ENCODE data around the gene CDKL4.
"Not testable (repeated sequence)": the region's sequence is repeated elsewhere in the genome, so short reads cannot be mapped to it uniquely, and the experiment has no call there.

Gene CDKL4

DNA sequence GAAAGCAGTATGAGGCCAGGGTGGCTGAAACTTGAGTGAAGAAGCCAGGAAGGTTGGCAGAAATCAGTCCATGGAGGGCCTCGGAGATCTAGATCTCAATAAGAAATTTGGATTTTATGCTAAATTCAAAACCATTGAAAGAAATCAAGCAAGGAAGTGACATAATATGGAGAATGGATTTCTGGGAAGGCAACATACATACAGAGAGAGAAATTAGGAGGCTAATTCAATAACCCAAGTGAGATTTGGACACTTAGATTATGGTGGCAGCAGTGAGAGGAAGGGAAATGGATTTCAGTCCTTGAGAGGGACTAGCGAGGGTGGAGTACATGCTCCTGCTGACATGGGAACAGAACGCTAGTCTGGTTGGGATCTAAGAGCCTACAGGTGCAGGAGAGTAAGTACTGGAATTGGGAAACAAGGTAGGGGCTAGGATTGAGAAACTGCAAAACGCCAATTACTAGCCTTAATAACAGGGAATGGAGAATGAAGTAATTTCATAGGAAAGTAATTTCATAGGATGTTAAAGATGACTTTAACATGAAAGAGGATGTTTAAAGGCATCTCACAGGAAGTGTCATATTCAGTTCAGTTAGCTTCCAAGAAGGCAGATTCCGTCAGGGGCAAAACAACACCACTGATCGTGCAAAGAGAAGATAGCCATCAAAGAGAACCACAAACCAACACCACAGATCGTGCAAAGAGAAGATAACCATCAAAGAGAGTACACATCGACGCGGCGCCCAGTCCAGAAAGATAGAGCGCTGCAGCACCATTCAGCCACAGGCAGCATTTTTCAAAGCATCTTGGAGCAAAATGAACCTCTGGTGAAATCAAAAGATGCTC lies 27.2 kb downstream of the CDKL4 start:
- peak; percentile 46 to 66 (median 60) for DNase-seq
- no peaks in the 10 kb centered on the region for H3K36me3 ChIP-seq (ENCODE audit: control insufficient read depth, insufficient read depth, low read length)
- H3K27ac ChIP-seq (ENCODE audit: insufficient read depth, low read length, poor library complexity, severe bottlenecking) = peak overlapping the region; percentile 72
- H3K9me3 ChIP-seq (ENCODE audit: control insufficient read depth, low read length) = no peaks in the 10 kb centered on the region
- H3K4me3 ChIP-seq (ENCODE audit: insufficient read depth, low read depth, low read length, poor library complexity, severe bottlenecking) = peak overlapping the region; percentile 10
- H3K4me1 ChIP-seq (ENCODE audit: control insufficient read depth, insufficient read depth, low read length, poor library complexity, severe bottlenecking) = peaks cover 24% of the 10 kb centered on the region
- H3K27me3 ChIP-seq (replicated peaks; ENCODE audit: control insufficient read depth, insufficient read depth, low read length, poor library complexity, severe bottlenecking) = no peaks in the 10 kb centered on the region

DNA sequence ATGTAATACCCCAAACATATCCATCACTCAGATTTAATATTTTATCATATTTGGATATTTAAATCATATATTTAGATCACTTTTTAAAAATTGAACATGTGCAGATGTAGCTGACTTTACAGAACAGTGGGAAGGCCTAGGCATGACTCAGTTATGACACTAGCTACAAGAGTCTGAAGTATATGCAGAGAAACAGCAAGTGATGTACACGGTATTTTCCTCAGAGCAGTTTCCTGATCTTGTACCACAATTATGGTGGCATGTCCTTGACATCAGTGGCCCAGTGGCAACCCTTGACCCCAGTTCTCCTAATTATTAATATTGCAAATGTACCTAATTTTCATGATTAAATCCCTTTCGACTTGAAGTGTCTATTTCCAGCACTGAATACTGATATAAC lies 28.2 kb downstream of the CDKL4 start:
- H3K4me1 ChIP-seq (ENCODE audit: control insufficient read depth, insufficient read depth, low read length, poor library complexity, severe bottlenecking) = peaks cover 24% of the 10 kb centered on the region
- DNase-seq = no peak
- H3K4me3 ChIP-seq (ENCODE audit: insufficient read depth, low read depth, low read length, poor library complexity, severe bottlenecking) = no peak overlapping the region
- no peaks in the 10 kb centered on the region for H3K27me3 ChIP-seq (replicated peaks; ENCODE audit: control insufficient read depth, insufficient read depth, low read length, poor library complexity, severe bottlenecking)
- no peaks in the 10 kb centered on the region for H3K36me3 ChIP-seq (ENCODE audit: control insufficient read depth, insufficient read depth, low read length)
- H3K27ac ChIP-seq (ENCODE audit: insufficient read depth, low read length, poor library complexity, severe bottlenecking) = peak overlapping the region; percentile 72
- no peaks in the 10 kb centered on the region for H3K9me3 ChIP-seq (ENCODE audit: control insufficient read depth, low read length)

DNA sequence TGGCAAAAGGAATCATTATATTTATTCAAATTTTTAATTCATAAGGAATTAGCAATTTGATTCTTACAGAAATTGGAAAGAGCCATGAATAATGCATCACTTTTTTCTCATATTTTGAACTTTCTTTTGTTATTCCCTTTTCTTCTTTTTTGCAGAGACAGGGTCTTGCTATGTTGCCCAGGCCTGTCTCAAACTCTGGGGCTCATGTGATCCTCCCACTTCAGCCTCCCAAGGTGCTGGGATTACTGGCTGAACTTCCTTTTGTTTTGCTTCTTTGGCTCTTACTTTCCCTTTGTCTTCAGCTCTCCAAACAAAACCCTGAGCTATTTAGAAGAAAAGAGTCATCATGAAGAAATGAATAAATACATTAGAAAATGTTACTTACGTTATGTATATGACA lies 30.8 kb downstream of the CDKL4 start:
- no peaks in the 10 kb centered on the region for H3K9me3 ChIP-seq (ENCODE audit: control insufficient read depth, low read length)
- peaks cover 16% of the 10 kb centered on the region for H3K4me1 ChIP-seq (ENCODE audit: control insufficient read depth, insufficient read depth, low read length, poor library complexity, severe bottlenecking)
- no peaks in the 10 kb centered on the region for H3K36me3 ChIP-seq (ENCODE audit: control insufficient read depth, insufficient read depth, low read length)
- DNase-seq = no peak
- H3K27ac ChIP-seq (ENCODE audit: insufficient read depth, low read length, poor library complexity, severe bottlenecking) = no peak overlapping the region
- H3K27me3 ChIP-seq (replicated peaks; ENCODE audit: control insufficient read depth, insufficient read depth, low read length, poor library complexity, severe bottlenecking) = no peaks in the 10 kb centered on the region
- H3K4me3 ChIP-seq (ENCODE audit: insufficient read depth, low read depth, low read length, poor library complexity, severe bottlenecking) = no peak overlapping the region

- Histone ChIP-seq H3K4me3 (ENCODE audit: insufficient read depth, low read depth, low read length, poor library complexity, severe bottlenecking) (no peak overlapping the region), H3K27me3 (replicated peaks; ENCODE audit: control insufficient read depth, insufficient read depth, low read length, poor library complexity, severe bottlenecking) (no peaks in the 10 kb centered on the region), H3K27ac (ENCODE audit: insufficient read depth, low read length, poor library complexity, severe bottlenecking) (no peak overlapping the region), H3K9me3 (ENCODE audit: control insufficient read depth, low read length) (no peaks in the 10 kb centered on the region), H3K4me1 (ENCODE audit: control insufficient read depth, insufficient read depth, low read length, poor library complexity, severe bottlenecking) (peaks cover 2% of the 10 kb centered on the region), H3K36me3 (ENCODE audit: control insufficient read depth, insufficient read depth, low read length) (no peaks in the 10 kb centered on the region)
- DNase-seq = no peak
Observed at GRCh38 chr2:39210846-39211245, 32.9 kb downstream of the CDKL4 start.

DNA sequence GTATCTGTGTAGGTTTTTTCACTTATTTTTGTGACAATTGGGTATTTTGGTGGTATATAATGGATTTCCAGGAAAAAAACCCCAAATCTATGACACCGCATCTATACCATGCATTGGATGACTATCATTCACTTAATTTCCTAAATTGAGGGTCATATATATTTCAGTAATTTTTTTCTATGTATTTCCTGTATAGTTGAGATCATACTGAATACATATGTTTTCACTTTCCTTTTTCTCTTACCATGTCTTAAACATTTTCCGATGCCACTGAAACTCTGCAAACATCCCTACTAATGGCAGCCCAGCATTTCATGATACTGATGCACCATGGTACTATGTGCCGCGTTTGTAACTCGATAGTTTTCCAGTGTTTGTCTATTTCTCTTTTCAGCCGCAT lies 40.4 kb downstream of the CDKL4 start:
- Histone ChIP-seq H3K27me3 (replicated peaks; ENCODE audit: control insufficient read depth, insufficient read depth, low read length, poor library complexity, severe bottlenecking) (no peaks in the 10 kb centered on the region), H3K4me3 (ENCODE audit: insufficient read depth, low read depth, low read length, poor library complexity, severe bottlenecking) (no peak overlapping the region)

DNA sequence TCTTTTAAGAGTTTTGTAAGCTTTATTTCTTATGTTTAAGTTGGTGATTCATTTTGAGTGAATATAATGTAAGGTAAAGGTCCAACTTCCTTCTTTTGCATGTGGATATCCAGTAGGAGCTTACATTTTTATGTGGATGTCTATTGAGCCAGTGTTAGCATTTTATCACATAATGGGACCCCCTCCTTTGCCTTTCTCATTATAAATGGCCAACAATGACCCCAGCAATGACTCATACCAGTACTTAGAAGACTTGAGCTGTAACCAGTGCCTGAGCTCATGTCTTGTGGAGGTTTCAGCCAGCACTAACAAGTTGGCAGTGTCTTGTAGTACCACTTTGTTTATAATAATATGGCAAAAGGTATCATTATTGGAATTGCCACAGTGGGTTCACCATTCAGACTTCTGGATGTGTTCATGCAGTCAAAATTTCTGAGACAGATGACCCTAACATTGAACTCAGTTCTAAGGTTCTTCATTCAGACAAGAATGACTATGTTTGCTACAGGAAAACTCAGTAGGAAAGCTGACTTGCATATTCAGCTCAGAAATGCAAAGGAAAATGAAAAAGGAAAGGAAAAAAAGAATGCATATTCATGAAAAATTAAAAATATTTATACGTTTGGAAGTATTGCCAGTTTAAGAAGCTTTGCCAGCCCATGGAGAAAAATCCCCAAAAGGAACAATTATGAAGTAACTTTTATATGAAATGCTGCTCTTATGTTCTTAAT lies 41.0 kb downstream of the CDKL4 start:
- DNase-seq = no peak
- Histone ChIP-seq H3K4me1 (ENCODE audit: control insufficient read depth, insufficient read depth, low read length, poor library complexity, severe bottlenecking) (no peaks in the 10 kb centered on the region), H3K27ac (ENCODE audit: insufficient read depth, low read length, poor library complexity, severe bottlenecking) (no peak overlapping the region), H3K27me3 (replicated peaks; ENCODE audit: control insufficient read depth, insufficient read depth, low read length, poor library complexity, severe bottlenecking) (no peaks in the 10 kb centered on the region), H3K9me3 (ENCODE audit: control insufficient read depth, low read length) (no peaks in the 10 kb centered on the region), H3K4me3 (ENCODE audit: insufficient read depth, low read depth, low read length, poor library complexity, severe bottlenecking) (no peak overlapping the region), H3K36me3 (ENCODE audit: control insufficient read depth, insufficient read depth, low read length) (no peaks in the 10 kb centered on the region)

More for the DNA sequence above, 40.4 kb downstream of the CDKL4 start:
- Histone ChIP-seq H3K27ac (ENCODE audit: insufficient read depth, low read length, poor library complexity, severe bottlenecking) (no peak overlapping the region), H3K36me3 (ENCODE audit: control insufficient read depth, insufficient read depth, low read length) (no peaks in the 10 kb centered on the region), H3K4me1 (ENCODE audit: control insufficient read depth, insufficient read depth, low read length, poor library complexity, severe bottlenecking) (no peaks in the 10 kb centered on the region), H3K9me3 (ENCODE audit: control insufficient read depth, low read length) (no peaks in the 10 kb centered on the region)
- DNase-seq = no peak

- not testable (repeated sequence) for DNase-seq; H3K36me3 ChIP-seq (ENCODE audit: control insufficient read depth, insufficient read depth, low read length); H3K4me3 ChIP-seq (ENCODE audit: insufficient read depth, low read depth, low read length, poor library complexity, severe bottlenecking); H3K27me3 ChIP-seq (replicated peaks; ENCODE audit: control insufficient read depth, insufficient read depth, low read length, poor library complexity, severe bottlenecking); H3K27ac ChIP-seq (ENCODE audit: insufficient read depth, low read length, poor library complexity, severe bottlenecking); H3K4me1 ChIP-seq (ENCODE audit: control insufficient read depth, insufficient read depth, low read length, poor library complexity, severe bottlenecking); H3K9me3 ChIP-seq (ENCODE audit: control insufficient read depth, low read length)
Observed at GRCh38 chr2:39197003-39197402, 46.8 kb downstream of the CDKL4 start.

GRCh38 chr2:39194686-39195085 lies 49.1 kb downstream of the CDKL4 start:
- Histone ChIP-seq H3K9me3 (ENCODE audit: control insufficient read depth, low read length) (no peaks in the 10 kb centered on the region), H3K27me3 (replicated peaks; ENCODE audit: control insufficient read depth, insufficient read depth, low read length, poor library complexity, severe bottlenecking) (no peaks in the 10 kb centered on the region), H3K27ac (ENCODE audit: insufficient read depth, low read length, poor library complexity, severe bottlenecking) (no peak overlapping the region), H3K4me3 (ENCODE audit: insufficient read depth, low read depth, low read length, poor library complexity, severe bottlenecking) (no peak overlapping the region), H3K4me1 (ENCODE audit: control insufficient read depth, insufficient read depth, low read length, poor library complexity, severe bottlenecking) (no peaks in the 10 kb centered on the region), H3K36me3 (ENCODE audit: control insufficient read depth, insufficient read depth, low read length) (no peaks in the 10 kb centered on the region)
- no peak for DNase-seq

- no peak for DNase-seq
- Histone ChIP-seq H3K4me3 (ENCODE audit: insufficient read depth, low read depth, low read length, poor library complexity, severe bottlenecking) (no peak overlapping the region), H3K9me3 (ENCODE audit: control insufficient read depth, low read length) (no peaks in the 10 kb centered on the region), H3K4me1 (ENCODE audit: control insufficient read depth, insufficient read depth, low read length, poor library complexity, severe bottlenecking) (no peaks in the 10 kb centered on the region), H3K36me3 (ENCODE audit: control insufficient read depth, insufficient read depth, low read length) (no peaks in the 10 kb centered on the region), H3K27ac (ENCODE audit: insufficient read depth, low read length, poor library complexity, severe bottlenecking) (no peak overlapping the region), H3K27me3 (replicated peaks; ENCODE audit: control insufficient read depth, insufficient read depth, low read length, poor library complexity, severe bottlenecking) (no peaks in the 10 kb centered on the region)
Observed at GRCh38 chr2:39188960-39189494, 54.7 kb downstream of the CDKL4 start.

GRCh38 chr2:39183673-39184072 lies 60.1 kb downstream of the CDKL4 start:
- H3K4me3 ChIP-seq (ENCODE audit: insufficient read depth, low read depth, low read length, poor library complexity, severe bottlenecking) = no peak overlapping the region
- no peaks in the 10 kb centered on the region for H3K36me3 ChIP-seq (ENCODE audit: control insufficient read depth, insufficient read depth, low read length)
- H3K27ac ChIP-seq (ENCODE audit: insufficient read depth, low read length, poor library complexity, severe bottlenecking) = no peak overlapping the region
- H3K4me1 ChIP-seq (ENCODE audit: control insufficient read depth, insufficient read depth, low read length, poor library complexity, severe bottlenecking) = no peaks in the 10 kb centered on the region
- DNase-seq = no peak
- H3K9me3 ChIP-seq (ENCODE audit: control insufficient read depth, low read length) = no peaks in the 10 kb centered on the region
- no peaks in the 10 kb centered on the region for H3K27me3 ChIP-seq (replicated peaks; ENCODE audit: control insufficient read depth, insufficient read depth, low read length, poor library complexity, severe bottlenecking)
